HT-29 (cell line): ENCODE results near the gene GAGE12F. TPM values are rescaled to one million over a fixed set of nuclear protein-coding genes. Genes with fewer than 3 reads are reported as not detected.
"Not testable (repeated sequence)": the region's sequence is repeated elsewhere in the genome, so short reads cannot be mapped to it uniquely, and the experiment has no call there.

Experiments
- DNase-seq: peaks from one replicate; pipeline ENCODE4 v3.0.0-alpha.2; 2015; ENCODE audit warnings: low spot score
- small RNA-seq: library from RNA; depleted of rRNA; stranded (forward); fragments of <200 nt; gene quantifications from one replicate; pipeline ENCODE3, GENCODE V24; 2014
- total RNA-seq: library from RNA; depleted of rRNA; stranded (reverse); fragments of >200 nt; shearing (Covaris generic); gene quantifications from 2 replicates; pipeline ENCODE4 v1.2.3, GENCODE V29; 2014; rRNA removed

GAGE12F gene, protein sequence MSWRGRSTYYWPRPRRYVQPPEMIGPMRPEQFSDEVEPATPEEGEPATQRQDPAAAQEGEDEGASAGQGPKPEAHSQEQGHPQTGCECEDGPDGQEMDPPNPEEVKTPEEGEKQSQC
- not detected in 2 replicates for total RNA-seq

DNA sequence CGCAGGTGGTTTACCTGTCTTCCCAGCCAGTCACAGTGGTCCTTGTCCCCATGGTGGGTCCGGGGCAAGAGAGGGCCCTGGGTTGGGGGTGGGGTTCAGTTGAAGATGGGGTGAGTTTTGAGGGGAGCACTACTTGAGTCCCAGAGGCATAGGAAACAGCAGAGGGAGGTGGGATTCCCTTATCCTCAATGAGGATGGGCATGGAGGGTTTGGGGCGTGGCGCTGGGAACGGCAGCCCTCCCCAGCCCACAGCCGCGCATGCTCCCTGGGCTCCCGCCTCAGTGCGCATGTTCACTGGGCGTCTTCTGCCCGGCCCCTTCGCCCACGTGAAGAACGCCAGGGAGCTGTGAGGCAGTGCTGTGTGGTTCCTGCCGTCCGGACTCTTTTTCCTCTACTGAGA lies at the start of gene GAGE12F:
Gene GAGE12F, plus strand, starts transcription at position 301 of the 400 bp plus-strand sequence. CDS start 1,155 bp downstream, outside the sequence.
- DNase-seq: not testable (repeated sequence)

DNA sequence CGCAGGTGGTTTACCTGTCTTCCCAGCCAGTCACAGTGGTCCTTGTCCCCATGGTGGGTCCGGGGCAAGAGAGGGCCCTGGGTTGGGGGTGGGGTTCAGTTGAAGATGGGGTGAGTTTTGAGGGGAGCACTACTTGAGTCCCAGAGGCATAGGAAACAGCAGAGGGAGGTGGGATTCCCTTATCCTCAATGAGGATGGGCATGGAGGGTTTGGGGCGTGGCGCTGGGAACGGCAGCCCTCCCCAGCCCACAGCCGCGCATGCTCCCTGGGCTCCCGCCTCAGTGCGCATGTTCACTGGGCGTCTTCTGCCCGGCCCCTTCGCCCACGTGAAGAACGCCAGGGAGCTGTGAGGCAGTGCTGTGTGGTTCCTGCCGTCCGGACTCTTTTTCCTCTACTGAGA lies 28.8 kb upstream of the GAGE12F start, which contains the start of gene GAGE12C:
Gene GAGE12C, plus strand, starts transcription at position 301 of the 400 bp plus-strand sequence. CDS start 1,155 bp downstream, outside the sequence.
- DNase-seq: not testable (repeated sequence)

DNA sequence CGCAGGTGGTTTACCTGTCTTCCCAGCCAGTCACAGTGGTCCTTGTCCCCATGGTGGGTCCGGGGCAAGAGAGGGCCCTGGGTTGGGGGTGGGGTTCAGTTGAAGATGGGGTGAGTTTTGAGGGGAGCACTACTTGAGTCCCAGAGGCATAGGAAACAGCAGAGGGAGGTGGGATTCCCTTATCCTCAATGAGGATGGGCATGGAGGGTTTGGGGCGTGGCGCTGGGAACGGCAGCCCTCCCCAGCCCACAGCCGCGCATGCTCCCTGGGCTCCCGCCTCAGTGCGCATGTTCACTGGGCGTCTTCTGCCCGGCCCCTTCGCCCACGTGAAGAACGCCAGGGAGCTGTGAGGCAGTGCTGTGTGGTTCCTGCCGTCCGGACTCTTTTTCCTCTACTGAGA lies 19.2 kb upstream of the GAGE12F start, which contains the start of gene GAGE12D:
Gene GAGE12D, plus strand, starts transcription at position 301 of the 400 bp plus-strand sequence. CDS start 1,155 bp downstream, outside the sequence.
- not testable (repeated sequence) for DNase-seq

DNA sequence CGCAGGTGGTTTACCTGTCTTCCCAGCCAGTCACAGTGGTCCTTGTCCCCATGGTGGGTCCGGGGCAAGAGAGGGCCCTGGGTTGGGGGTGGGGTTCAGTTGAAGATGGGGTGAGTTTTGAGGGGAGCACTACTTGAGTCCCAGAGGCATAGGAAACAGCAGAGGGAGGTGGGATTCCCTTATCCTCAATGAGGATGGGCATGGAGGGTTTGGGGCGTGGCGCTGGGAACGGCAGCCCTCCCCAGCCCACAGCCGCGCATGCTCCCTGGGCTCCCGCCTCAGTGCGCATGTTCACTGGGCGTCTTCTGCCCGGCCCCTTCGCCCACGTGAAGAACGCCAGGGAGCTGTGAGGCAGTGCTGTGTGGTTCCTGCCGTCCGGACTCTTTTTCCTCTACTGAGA lies 9.7 kb upstream of the GAGE12F start, which contains the start of gene GAGE12E:
Gene GAGE12E, plus strand, starts transcription at position 301 of the 400 bp plus-strand sequence. CDS start 1,155 bp downstream, outside the sequence.
- DNase-seq: not testable (repeated sequence)

DNA sequence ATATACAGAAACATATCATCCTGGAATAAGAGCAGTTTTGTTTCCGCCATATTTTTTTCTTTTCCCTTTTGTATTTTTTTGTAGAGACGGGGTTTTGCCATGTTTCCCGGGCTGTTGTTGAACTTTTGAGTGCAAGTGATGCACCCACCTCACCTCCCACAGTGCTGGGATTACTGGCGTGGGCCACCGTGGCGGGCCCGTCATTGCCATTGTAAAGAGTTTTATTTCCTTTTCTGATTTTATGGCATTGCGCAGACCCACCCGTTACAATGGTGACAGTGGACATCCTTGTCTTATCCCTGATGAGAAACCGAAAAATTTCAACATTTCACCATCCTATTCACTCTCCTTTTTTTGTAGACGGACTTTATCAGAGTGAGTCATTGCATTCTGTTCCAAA lies 8.1 kb downstream of the GAGE12F start:
- not testable (repeated sequence) for DNase-seq

DNA sequence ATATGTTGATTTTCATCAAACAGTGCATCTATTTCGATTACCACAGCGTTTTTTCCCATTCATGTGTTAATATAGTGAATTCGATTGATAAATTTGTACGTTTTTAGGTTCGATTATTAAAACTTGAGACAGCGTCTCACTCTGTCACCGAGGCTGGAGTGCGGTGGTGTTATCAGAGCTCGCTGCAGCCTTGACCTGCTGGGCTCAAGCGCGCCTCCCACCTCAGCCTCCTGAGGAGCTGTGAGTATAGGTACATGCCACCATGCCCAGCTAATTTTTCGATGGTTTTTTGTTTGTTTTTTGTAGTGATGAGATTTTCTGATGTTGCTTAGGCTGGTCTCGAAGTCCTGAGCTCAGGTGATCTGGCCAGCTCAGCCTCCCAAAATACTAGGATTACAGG lies 8.5 kb downstream of the GAGE12F start:
- not testable (repeated sequence) for DNase-seq

DNA sequence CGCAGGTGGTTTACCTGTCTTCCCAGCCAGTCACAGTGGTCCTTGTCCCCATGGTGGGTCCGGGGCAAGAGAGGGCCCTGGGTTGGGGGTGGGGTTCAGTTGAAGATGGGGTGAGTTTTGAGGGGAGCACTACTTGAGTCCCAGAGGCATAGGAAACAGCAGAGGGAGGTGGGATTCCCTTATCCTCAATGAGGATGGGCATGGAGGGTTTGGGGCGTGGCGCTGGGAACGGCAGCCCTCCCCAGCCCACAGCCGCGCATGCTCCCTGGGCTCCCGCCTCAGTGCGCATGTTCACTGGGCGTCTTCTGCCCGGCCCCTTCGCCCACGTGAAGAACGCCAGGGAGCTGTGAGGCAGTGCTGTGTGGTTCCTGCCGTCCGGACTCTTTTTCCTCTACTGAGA lies 9.5 kb downstream of the GAGE12F start, which contains the start of gene GAGE12G:
Gene GAGE12G, plus strand, starts transcription at position 301 of the 400 bp plus-strand sequence. CDS start 1,155 bp downstream, outside the sequence.
- DNase-seq: not testable (repeated sequence)

DNA sequence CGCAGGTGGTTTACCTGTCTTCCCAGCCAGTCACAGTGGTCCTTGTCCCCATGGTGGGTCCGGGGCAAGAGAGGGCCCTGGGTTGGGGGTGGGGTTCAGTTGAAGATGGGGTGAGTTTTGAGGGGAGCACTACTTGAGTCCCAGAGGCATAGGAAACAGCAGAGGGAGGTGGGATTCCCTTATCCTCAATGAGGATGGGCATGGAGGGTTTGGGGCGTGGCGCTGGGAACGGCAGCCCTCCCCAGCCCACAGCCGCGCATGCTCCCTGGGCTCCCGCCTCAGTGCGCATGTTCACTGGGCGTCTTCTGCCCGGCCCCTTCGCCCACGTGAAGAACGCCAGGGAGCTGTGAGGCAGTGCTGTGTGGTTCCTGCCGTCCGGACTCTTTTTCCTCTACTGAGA lies 19.0 kb downstream of the GAGE12F start, which contains the start of gene GAGE12H:
Gene GAGE12H, plus strand, starts transcription at position 301 of the 400 bp plus-strand sequence. CDS start 1,155 bp downstream, outside the sequence.
- DNase-seq: not testable (repeated sequence)

DNA sequence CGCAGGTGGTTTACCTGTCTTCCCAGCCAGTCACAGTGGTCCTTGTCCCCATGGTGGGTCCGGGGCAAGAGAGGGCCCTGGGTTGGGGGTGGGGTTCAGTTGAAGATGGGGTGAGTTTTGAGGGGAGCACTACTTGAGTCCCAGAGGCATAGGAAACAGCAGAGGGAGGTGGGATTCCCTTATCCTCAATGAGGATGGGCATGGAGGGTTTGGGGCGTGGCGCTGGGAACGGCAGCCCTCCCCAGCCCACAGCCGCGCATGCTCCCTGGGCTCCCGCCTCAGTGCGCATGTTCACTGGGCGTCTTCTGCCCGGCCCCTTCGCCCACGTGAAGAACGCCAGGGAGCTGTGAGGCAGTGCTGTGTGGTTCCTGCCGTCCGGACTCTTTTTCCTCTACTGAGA lies 28.6 kb downstream of the GAGE12F start, which contains the start of gene GAGE2A:
Gene GAGE2A, plus strand, starts transcription at position 301 of the 400 bp plus-strand sequence. CDS start 1,155 bp downstream, outside the sequence.
- not testable (repeated sequence) for DNase-seq

DNA sequence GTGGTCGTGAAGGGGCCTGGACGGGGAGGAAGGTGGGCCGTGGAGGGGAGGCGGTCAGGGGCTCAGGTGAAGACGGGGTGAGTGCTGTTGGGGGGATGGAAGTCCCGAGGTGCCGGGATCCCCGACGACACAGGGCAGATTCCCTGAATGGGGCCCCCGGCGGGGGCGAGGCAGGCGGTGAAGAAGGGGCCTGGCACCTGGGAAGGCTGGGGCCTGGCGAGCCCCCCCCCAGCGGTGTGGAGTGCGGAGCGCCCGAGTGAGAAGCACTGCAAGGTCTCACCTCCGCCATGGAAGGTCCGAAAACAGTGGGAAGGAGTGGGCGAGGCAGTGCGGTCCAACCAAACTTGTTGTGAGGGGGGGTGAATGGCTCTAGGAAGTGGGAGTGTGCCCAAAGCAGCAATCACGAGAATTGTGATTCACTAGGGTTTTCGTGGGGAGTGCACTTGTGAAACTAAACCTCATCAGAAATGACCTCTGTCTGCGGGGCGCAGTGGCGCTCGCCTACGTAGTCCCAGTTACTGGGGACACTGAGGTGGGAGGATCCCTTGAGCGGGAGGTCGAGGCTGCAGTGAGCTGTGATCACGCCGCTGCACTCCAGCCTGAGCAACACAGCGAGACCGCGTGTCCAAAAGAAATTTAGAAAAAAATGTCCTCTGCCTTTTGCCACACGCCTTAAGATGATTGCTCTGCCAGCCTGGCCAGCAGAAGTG lies 29.3 kb downstream of the GAGE12F start:
- DNase-seq: not testable (repeated sequence)

DNA sequence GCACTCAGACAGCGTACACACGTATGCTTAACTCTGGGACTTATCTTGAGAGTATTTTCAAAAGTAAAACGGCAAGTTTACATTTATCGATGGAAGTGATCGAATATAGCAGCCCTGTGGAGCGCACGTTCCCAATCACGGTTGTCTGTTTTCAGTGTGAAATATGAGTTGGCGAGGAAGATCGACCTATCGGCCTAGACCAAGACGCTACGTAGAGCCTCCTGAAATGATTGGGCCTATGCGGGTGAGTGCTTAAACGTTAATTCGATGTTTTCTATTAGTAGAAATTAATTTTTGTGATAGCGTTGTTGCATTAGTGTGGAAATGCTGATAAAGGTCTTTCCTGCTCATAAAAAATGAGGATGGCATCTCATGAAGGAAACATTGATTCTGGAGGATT lies 29.8 kb downstream of the GAGE12F start:
- DNase-seq: not testable (repeated sequence)

DNA sequence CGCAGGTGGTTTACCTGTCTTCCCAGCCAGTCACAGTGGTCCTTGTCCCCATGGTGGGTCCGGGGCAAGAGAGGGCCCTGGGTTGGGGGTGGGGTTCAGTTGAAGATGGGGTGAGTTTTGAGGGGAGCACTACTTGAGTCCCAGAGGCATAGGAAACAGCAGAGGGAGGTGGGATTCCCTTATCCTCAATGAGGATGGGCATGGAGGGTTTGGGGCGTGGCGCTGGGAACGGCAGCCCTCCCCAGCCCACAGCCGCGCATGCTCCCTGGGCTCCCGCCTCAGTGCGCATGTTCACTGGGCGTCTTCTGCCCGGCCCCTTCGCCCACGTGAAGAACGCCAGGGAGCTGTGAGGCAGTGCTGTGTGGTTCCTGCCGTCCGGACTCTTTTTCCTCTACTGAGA lies 38.1 kb downstream of the GAGE12F start, which contains the start of gene GAGE1:
Gene GAGE1, plus strand, starts transcription at position 301 of the 400 bp plus-strand sequence. CDS start 1,155 bp downstream, outside the sequence.
- DNase-seq: not testable (repeated sequence)

DNA sequence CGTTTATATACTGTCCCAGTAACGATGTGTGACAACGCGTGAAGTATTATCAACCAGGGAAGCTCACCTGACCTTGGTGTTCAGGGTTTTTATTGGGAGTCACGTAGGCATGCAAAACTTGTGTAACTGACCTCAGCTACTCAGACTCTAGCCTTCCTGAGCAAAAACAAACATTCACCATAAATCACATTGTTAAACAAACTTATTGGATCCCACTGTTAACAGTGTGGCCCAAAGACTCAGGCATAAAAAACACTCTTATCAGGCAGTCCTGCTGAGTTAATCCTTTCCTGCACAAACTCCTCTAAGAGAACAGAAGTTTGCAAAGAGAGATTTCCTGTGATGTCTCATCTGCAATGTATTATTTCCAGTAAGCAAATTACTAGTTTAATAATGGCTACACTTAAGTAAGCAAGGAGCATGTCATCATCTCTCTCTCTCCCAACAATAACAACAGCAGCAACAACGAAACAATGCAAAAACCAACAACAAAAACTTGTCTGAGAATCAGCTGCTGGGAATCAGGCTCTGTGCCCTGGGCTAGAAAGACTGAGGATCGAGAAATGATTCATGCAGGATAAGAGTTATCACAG lies 50.2 kb downstream of the GAGE12F start:
- no peak for DNase-seq

Small RNA genes within 50 kb of the gene (small RNA-seq; reads per million reads assigned to genes)
- gene GAGE12B: not detected

Other genes with a start within 250 kb of the GAGE12F start
- gene GAGE12J, start 238.8 kb upstream of the GAGE12F start, total RNA-seq: not detected in 2 replicates
- not detected in 2 replicates for gene GAGE13, start 229.3 kb upstream of the GAGE12F start, total RNA-seq
- not detected in 2 replicates for gene GAGE12C, start 28.7 kb upstream of the GAGE12F start, total RNA-seq
- not detected in 2 replicates for gene GAGE12D, start 19.1 kb upstream of the GAGE12F start, total RNA-seq
- gene GAGE12E, start 9.6 kb upstream of the GAGE12F start, total RNA-seq: not detected in 2 replicates
- not detected in 2 replicates for gene GAGE12G, start 9.6 kb downstream of the GAGE12F start, total RNA-seq
- not detected in 2 replicates for gene GAGE12H, start 19.1 kb downstream of the GAGE12F start, total RNA-seq
- gene GAGE2A, start 28.7 kb downstream of the GAGE12F start, total RNA-seq: not detected in 2 replicates
- not detected in 2 replicates for gene GAGE1, start 38.2 kb downstream of the GAGE12F start, total RNA-seq
- not detected in 2 replicates for gene PAGE1, start 135.1 kb downstream of the GAGE12F start, total RNA-seq